GM18870 (cell line): Measurements from ENCODE around the gene THADA.
"Not testable (repeated sequence)": the region's sequence is repeated elsewhere in the genome, so short reads cannot be mapped to it uniquely, and the experiment has no call there.

Source experiments
- ATAC-seq: cut with Tn5 transposase; IDR thresholded peaks from one replicate; pipeline ENCODE4 v1.9.1; 2021; ENCODE audit warnings: moderate library complexity; ENCODE audit not compliant: unreplicated experiment

The THADA gene

GRCh38 chr2:43448822-43449110, 147.1 kb downstream of the THADA start:
- ATAC-seq: no peak

DNA sequence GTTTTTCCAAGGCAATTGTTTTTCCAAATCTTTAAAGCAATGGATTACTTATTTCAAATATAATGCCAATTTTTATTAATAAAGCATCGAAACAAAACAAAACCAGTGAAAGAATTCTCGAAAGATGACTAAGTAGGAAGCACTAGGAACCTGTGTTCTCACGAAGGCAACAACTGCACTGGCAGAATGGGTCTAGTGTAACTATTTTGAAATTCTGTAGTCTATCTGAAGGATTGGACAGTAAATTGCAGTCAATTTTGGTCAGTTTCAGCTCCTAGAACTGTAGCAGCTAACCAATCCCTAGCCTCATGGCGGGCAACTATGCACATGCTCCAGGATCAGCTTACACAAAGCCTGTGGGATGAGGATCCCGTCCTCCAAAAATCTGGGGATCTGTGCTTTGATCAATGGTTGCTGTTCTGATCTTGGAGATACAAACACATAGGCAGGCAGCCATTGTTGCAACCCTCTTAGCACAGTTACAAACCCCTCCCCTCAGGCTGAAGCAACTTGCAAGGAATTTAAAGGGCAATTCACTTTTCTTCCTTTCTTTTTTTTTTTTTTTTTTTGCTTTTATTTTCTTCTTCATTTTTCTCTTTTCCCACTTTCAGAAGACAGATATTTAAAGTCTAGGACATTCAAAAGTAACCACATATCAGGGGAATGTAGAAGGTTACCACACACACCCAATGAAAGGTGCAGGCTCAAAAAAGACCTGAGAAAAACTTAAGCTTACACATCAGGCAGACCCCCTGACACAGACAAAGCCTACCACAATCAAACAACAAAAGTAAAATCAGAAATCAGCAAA, 147.6 kb downstream of the THADA start:
- no peak for ATAC-seq

DNA sequence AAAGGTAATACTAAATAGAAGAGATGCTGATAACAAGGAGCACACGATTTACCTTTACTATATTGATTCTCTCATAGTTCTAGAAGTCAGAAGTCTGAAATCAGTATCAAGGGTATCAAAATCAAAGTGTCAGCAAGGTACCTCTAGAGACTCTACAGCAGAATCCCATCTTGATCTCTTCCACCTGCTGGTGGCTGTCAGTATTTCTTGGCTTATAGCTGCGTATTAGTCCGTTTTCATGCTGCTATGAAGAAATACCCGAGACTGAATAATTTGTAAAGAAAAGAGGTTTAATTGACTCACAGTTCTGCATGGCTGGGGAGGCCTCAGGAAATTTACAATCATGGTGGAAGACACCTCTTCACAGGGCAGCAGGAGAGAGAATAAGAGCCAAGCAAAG, 149.1 kb downstream of the THADA start:
- ATAC-seq: not testable (repeated sequence)

DNA sequence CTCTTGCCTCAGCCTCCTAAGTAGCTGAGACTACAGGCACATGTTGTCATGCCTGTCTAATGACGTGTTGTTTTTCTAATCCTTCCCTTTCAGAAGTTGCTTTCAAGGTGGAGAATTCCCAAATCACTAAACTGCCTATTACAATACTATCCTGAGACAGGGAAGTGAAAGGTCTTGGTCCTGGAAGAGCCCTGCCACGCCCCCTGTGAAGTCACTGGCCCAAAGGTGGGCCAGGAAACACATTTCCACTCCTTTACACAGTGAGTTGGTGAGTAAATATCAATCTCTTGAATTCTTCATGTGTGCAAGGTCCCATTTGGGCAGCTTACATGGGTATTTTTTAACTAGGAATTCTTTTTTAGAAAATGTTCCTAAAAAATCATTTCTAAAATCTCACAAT, 150.1 kb downstream of the THADA start:
- no peak for ATAC-seq

DNA sequence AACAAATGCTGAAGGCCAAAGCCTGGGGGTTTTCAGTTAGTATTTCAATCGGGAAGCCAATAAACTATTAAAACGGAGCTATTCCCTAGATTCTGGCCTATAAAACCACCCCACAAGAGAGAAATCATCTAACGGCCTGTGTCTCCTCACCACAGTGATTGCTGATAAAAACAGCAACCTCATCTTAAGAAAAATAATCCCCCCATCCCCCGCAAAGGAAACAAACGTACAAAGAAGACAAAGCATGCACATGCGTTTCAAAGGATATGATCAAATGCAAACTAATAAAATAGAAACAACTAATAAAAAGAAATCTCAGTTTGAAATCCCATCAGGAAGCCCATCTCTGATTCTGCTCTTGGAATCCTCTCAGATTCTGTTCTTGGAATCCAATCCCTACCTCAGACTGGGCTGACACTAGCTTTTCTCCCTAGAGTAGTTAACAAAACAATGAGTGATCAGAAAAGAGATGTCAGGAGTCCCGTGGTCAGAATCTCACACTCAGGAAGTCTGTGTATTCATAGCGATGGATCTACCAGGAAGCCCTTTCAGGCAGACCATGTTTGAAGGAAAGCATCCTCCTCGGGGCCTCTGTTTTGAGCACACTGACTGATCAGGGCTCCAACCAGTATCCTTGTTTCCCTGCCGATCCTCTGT, 150.7 kb downstream of the THADA start:
- no peak for ATAC-seq

- ATAC-seq: no peak
Observed at GRCh38 chr2:43443282-43443681, 152.6 kb downstream of the THADA start.

DNA sequence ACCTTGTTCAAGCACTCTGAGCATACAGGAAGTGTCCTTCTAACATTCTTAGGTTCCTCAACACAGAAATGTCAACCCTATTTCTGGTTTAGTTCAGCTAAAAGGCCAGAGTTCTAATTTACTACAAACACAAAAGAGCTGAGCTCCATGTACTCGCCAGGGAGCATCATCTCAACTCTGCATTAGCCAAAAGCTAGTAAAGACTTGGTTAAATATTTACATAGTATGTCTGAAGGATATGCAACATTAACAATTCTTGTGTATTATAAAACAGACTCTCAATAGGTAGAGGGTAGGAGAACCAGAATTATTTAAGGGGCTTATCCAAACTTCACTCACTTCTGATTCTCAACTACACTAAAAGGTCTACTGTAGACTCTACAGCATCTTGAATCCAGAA, 154.6 kb downstream of the THADA start:
- no peak for ATAC-seq

GRCh38 chr2:43438858-43439655, 156.8 kb downstream of the THADA start:
- ATAC-seq: no peak

- no peak for ATAC-seq
Observed at GRCh38 chr2:43438342-43438741, 157.5 kb downstream of the THADA start.

- no peak for ATAC-seq
Observed at GRCh38 chr2:43437363-43437762, 158.5 kb downstream of the THADA start.

DNA sequence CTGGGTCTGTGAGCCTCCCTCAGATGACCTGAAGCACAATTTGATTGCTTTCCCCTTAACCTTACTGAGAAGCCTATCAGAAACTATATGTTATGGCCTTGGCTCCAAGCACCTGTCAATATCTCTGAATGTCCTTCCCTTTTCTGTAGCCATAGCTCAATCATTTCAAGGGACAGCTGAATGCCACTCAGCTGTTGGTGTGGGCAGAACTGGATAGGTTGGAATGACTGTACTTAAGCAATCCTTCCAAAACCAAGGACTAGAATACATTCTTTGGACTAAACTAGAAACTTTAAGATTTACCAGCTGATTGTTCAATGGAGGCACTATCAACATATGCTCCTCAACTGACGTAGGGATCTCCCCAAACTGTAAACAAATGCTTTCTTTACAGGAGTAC, 159.4 kb downstream of the THADA start:
- no peak for ATAC-seq

GRCh38 chr2:43435746-43436145, 160.1 kb downstream of the THADA start:
- no peak for ATAC-seq

DNA sequence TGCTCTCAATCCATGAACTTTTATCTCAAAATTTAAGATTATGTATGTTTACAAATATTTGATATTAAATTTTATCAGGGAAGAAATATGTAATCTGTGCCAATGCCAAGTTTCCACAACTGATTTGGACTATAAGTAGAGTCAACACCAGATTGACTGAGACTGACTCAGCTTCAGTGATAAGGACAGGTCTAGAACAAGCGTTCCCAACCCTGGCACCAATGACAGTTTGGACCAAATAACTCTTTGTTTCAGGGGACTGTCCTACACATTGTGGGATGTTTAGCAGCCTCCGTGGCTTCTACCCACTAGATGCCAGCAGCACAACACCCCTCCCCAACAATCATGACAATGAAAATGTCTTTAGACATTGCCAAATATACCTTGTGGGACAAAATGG, 165.3 kb downstream of the THADA start:
- no peak for ATAC-seq

DNA sequence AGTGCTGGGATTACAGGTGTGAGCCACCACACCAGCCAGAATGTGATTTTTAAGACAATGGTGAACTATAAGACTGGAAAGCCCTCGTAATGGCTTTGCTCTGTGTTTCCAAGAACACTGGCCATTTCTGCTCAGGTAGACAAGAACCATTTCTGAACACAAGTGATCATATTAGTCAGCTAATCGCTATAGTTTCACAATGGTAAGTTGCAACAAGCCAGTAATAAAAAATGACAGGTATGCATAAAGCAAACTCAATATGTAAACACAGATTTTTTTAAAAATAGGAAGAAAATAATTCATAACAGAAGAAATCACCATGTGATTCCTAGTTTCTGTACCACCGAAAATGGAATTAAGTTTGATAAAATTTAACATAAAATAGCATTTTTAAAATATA, 166.5 kb downstream of the THADA start:
- ATAC-seq: no peak

DNA sequence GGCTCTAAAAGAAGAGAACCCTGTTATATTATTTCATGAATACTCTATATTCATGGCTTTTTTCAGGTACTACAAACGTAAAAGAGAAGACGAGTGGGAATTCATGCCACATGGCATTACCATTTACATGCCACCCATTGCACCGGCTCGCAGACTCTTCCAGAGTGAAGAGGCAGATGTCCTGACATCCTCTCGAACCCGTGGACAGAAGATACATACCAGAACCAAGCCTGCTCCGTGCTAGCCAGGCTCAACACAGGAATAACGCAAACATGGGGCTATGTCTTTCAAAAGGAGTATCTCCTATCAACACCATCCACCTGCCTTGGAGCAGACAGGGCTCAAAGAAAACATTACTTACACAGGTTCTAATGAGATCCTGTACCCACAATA, 168.8 kb downstream of the THADA start:
- ATAC-seq: no peak

DNA sequence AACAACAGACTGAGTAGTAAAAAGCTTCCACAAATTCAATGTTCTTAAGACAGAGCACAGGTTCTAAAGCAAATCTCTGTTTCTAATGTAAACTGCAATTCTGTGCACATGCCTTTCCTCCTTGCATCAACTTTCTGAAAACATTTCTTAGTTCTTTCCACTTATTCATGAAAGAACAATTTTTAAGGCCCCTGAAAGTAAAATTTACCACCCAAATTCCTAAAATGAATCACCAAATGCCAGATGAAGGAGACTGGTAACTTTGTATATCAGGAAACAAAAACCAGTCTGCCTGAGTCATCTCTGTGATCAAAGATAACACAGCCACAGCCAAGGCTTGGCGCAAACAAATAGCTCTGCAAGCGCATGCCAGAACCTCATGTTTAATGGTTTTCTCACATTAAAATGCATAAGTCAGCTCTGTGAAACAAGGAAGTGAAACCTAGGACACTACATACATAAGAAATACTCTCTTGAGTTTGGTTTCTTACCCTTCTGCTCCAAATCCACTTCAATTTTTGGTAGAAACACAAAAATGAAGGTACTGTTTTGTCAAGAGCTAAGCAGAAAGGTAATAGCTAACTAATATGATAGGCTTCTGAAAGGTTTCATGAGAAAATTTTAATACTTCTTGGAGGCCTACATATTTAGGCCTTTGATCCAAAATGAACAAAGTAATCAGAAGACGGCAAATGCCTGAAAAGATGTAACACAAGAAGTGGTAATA, 169.4 kb downstream of the THADA start:
- ATAC-seq: peak; percentile 93

DNA sequence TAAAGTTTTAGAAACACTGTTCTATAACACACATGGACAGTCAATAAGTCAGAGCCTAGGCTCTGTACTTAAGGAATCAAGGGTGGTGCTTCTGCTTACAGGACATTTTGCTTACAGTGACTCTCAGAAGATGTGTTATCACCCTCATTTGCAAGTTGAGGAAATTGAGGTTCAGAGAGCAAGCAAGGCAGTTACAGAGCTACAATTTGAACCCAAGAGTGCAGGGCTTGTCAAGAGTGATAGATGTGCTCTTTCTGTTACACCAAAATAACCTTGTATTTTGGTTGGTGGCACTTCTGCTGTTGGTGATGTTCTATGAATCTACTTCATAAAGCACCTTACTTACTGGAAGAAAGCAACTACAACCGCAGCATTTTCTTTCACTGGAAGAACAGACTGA, 170.2 kb downstream of the THADA start:
- no peak for ATAC-seq

DNA sequence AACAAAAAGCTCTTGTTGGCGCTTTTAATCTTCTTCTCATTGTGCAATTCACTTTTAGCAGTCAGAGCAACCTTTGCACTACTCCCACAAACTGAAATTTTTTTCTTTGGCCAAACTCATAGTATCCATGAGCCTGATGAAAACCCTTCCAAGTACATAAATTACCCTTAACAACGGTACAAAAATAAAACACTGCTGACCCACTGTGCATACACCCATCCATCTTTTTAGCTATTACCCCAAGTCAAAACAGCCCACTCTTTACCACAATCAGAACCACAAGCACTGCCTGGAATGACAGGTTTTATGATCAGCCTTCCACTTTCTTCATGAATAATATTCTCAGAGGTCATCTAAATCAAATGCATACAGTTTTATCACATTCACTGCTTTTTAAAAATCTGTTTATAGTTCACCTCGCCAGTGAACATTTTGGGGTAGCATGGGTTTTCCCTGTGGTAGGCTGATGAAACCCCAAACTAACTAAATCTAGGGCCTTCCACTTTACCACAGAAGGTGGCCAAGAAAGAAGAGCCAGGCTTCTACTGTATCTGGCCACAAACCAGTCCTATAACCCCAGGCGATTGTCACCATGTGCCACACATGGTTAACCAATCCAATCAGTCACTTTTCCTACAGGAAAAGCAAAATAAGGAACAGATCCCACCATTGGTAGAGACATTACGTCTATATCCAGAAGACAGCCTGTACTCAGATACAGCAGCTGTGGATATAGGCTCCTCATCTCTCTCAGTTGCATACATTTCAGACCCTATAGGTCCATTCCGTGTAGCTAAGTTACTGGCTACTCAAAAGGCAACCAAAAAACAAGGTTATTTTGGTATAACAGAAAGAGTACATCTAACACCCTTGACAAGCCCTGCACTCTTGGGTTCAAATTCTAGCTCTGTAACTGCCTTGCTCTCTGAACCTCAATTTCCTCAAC, 171.3 kb downstream of the THADA start:
- ATAC-seq: no peak

- no peak for ATAC-seq
Observed at GRCh38 chr2:43423941-43424261, 171.9 kb downstream of the THADA start.

- ATAC-seq: no peak
Observed at GRCh38 chr2:43421194-43421593, 174.6 kb downstream of the THADA start.
